SK-N-SH (cell line): ENCODE measurements around the gene ERC1. TPM values are rescaled to one million over a fixed set of nuclear protein-coding genes. Genes with fewer than 3 reads are reported as not detected.

Experiments used
- CTCF ChIA-PET: fragments of 300-600, 350-600 bp; formaldehyde crosslinking; extraction: SDS; loops from one replicate; lab custom pipeline; 2021; lab: Yijun Ruan, JAX
- POLR2A ChIA-PET: fragments of 350-600 bp; sonication (Branson Sonifier 250); formaldehyde crosslinking; extraction: SDS; loops from one replicate; lab custom pipeline; 2020; ENCODE audit warnings: antibody characterized with exemption, inconsistent platforms; lab: Yijun Ruan, JAX
- DNase-seq: peaks from one replicate; pipeline ENCODE4 v3.0.0; 2012
- H2AFZ ChIP-seq: fragments of 200-600 bp; sonication (generic); 2 replicates; pipeline ENCODE4 v1.8.1; 2016; ENCODE audit warnings: antibody characterized with exemption, mild to moderate bottlenecking, low read depth
- H3F3A ChIP-seq: fragments of 200-600 bp; sonication (generic); replicated peaks from 2 replicates; pipeline ENCODE3; 2016; ENCODE audit warnings: antibody characterized with exemption, mild to moderate bottlenecking; ENCODE audit not compliant: insufficient read depth
- H3K27ac ChIP-seq, 2 experiments: fragments of 200-500 bp in 1 of 2; fragments of 200-600 bp in 1 of 2; sonication (Bioruptor generic) in 1 of 2; sonication (generic), shearing (Covaris generic) in 1 of 2; 2 replicates each; pipeline versions ENCODE4 v1.5.1 to v1.6.1; 2014 to 2016; ENCODE audit warnings: low read depth in 2 of 2, inconsistent platforms in 1 of 2, low read length in 1 of 2, mild to moderate bottlenecking in 1 of 2, mixed read lengths in 1 of 2
- H3K27me3 ChIP-seq: fragments of 200-600 bp; sonication (generic), shearing (Covaris generic); 2 replicates; pipeline ENCODE4 v1.6.1; 2016; ENCODE audit warnings: mixed run types; ENCODE audit not compliant: insufficient read depth
- H3K36me3 ChIP-seq, 2 experiments: fragments of 200-500 bp in 1 of 2; fragments of 200-600 bp in 1 of 2; sonication (Bioruptor generic) in 1 of 2; sonication (generic) in 1 of 2; replicated peaks in 1 of 2; 2 replicates each; pipeline versions ENCODE3 to v1.5.1; 2014 to 2016; ENCODE audit warnings: low read length in 1 of 2, mild to moderate bottlenecking in 1 of 2; ENCODE audit not compliant: insufficient read depth in 2 of 2, control insufficient read depth in 1 of 2
- H3K4me1 ChIP-seq, 2 experiments: fragments of 200-500 bp in 1 of 2; fragments of 200-600 bp in 1 of 2; sonication (Bioruptor generic) in 1 of 2; sonication (generic), shearing (Covaris generic) in 1 of 2; 2 replicates each; pipeline versions ENCODE4 v1.5.1 to v1.6.1; 2014 to 2016; ENCODE audit warnings: low read depth in 1 of 2, low read length in 1 of 2, mixed run types in 1 of 2; ENCODE audit not compliant: insufficient read depth in 2 of 2, control insufficient read depth in 1 of 2
- H3K4me2 ChIP-seq: fragments of 200-600 bp; sonication (generic), shearing (Covaris generic); 2 replicates; pipeline ENCODE4 v1.6.1; 2017; ENCODE audit warnings: mixed run types
- H3K4me3 ChIP-seq, 2 experiments: fragments of 200-500 bp in 1 of 2; fragments of 200-600 bp in 1 of 2; sonication (Bioruptor generic) in 1 of 2; sonication (generic), shearing (Covaris generic) in 1 of 2; 2 replicates each; pipeline versions ENCODE4 v1.5.1 to v1.8.1; 2014 to 2016; ENCODE audit warnings: low read depth in 2 of 2, inconsistent platforms in 1 of 2, low read length in 1 of 2, mild to moderate bottlenecking in 1 of 2, mixed read lengths in 1 of 2, moderate library complexity in 1 of 2
- H3K79me2 ChIP-seq: fragments of 200-600 bp; sonication (generic); 2 replicates; pipeline ENCODE4 v1.8.1; 2017; ENCODE audit warnings: mild to moderate bottlenecking; ENCODE audit not compliant: insufficient read depth
- H3K9ac ChIP-seq: fragments of 200-600 bp; sonication (generic); 2 replicates; pipeline ENCODE4 v1.6.1; 2017; ENCODE audit warnings: mixed run types
- H3K9me2 ChIP-seq: fragments of 200-600 bp; sonication (generic); 2 replicates; pipeline ENCODE4 v1.6.1; 2017; ENCODE audit warnings: mixed run types
- H3K9me3 ChIP-seq: fragments of 200-600 bp; sonication (generic); 2 replicates; pipeline ENCODE4 v1.6.1; 2017; ENCODE audit warnings: mixed run types, mild to moderate bottlenecking, moderate library complexity
- H4K20me1 ChIP-seq: fragments of 200-600 bp; sonication (generic); 2 replicates; pipeline ENCODE4 v1.6.1; 2017; ENCODE audit warnings: mild to moderate bottlenecking, mixed run types; ENCODE audit not compliant: insufficient read depth
- CTCF ChIP-seq: fragments of 200-600 bp; sonication (generic); IDR thresholded peaks from 2 replicates; pipeline ENCODE4 v1.6.1; 2017; ENCODE audit warnings: antibody characterized with exemption, mild to moderate bottlenecking, moderate library complexity
- EP300 ChIP-seq, 2 experiments: IDR thresholded peaks; 2 replicates each; pipeline versions ENCODE4 v1.4.0 to v1.6.1; 2012; ENCODE audit warnings: borderline replicate concordance in 1 of 2, low read depth in 1 of 2, low read length in 1 of 2
- FOSL2 ChIP-seq: IDR thresholded peaks from 2 replicates; pipeline ENCODE4 v1.4.0; 2012; ENCODE audit warnings: low read depth, mild to moderate bottlenecking, moderate library complexity, borderline replicate concordance
- JUND ChIP-seq: IDR thresholded peaks from 2 replicates; pipeline ENCODE4 v1.4.0; 2012
- MAX ChIP-seq: IDR thresholded peaks from 2 replicates; pipeline ENCODE4 v1.4.0; 2012; ENCODE audit warnings: low read depth
- NFIC ChIP-seq: IDR thresholded peaks from 2 replicates; pipeline ENCODE4 v1.4.0; 2012; ENCODE audit warnings: borderline replicate concordance
- RCOR1 ChIP-seq: fragments of 150-350 bp; IDR thresholded peaks from 2 replicates; pipeline ENCODE4 v1.6.1; 2017; ENCODE audit warnings: antibody characterized with exemption, low read length
- RFX5 ChIP-seq: IDR thresholded peaks from 2 replicates; pipeline ENCODE4 v1.6.1; 2012; ENCODE audit warnings: mild to moderate bottlenecking, improper control_type of control experiment, low read length
- SIN3A ChIP-seq: IDR thresholded peaks from 2 replicates; pipeline ENCODE4 v1.6.1; 2012; ENCODE audit warnings: low read depth, mild to moderate bottlenecking, low read length, moderate library complexity, borderline replicate concordance
- TAF1 ChIP-seq: IDR thresholded peaks from 2 replicates; pipeline ENCODE4 v1.6.1; 2012; ENCODE audit warnings: low read depth, mild to moderate bottlenecking, low read length, moderate library complexity, borderline replicate concordance
- TEAD4 ChIP-seq: IDR thresholded peaks from 2 replicates; pipeline ENCODE4 v1.4.0; 2012; ENCODE audit warnings: mild to moderate bottlenecking, borderline replicate concordance; ENCODE audit not compliant: insufficient read depth
- USF1 ChIP-seq: IDR thresholded peaks from 2 replicates; pipeline ENCODE4 v1.4.0; 2012; ENCODE audit warnings: low read depth, borderline replicate concordance
- WGBS: methylation state at CpG from one replicate; pipeline ENCODE4 v1.1.6; 2017; ENCODE audit warnings: low lambda C conversion rate; 5-methylcytosine and 5-hydroxymethylcytosine counted together
- polyA plus RNA-seq, 3 experiments: library from polyadenylated mRNA; depleted of rRNA; stranded (reverse); fragments of >200 nt; gene quantifications; 2 replicates each; pipeline ENCODE4 v1.2.3, GENCODE V29; 2012
- TF ChIP-seq, protein P1 (sequence below): IDR thresholded peaks from 2 replicates; pipeline ENCODE4 v1.4.0; 2012; ENCODE audit warnings: low read depth, borderline replicate concordance
- TF ChIP-seq, protein P2 (sequence below): fragments of 150-350 bp; IDR thresholded peaks from 2 replicates; pipeline ENCODE4 v1.6.1; 2017; ENCODE audit warnings: antibody characterized with exemption, low read length, low read depth, borderline replicate concordance

Gene ERC1
- polyA plus RNA-seq, 1 of the 3 experiments (the other 2 are of a cell fraction), result 7.5 TPM

DNA sequence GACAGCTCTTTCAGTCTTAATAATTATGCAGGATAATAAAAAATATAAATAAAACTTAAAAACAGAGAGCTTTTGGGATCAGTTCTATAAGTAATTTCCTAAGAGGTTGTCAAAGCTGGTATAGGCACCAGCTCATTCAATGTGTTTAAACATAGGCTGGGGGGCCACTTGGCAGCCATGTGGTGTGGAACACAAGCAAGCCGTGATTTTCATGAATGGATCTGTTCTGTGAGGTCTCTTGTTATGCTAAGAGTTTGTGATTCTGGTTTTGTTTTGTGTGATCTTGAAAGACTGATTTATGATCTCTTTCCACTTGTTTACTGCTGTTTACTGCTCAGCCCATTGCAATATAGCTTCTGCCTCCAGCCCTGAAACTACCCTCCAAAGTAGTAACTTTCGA lies 362.4 kb downstream of the ERC1 start:
- CTCF ChIA-PET, result no interaction called here
- no peak overlapping the region for H2AFZ ChIP-seq

More for the DNA sequence above, 362.4 kb downstream of the ERC1 start:
- WGBS, result 95% methylated on average over 2 of the region's 2 CpGs
- Histone ChIP-seq H3K4me2 (no peak overlapping the region), H3K4me1 (peaks cover 8 to 22% of the 10 kb centered on the region in 2 experiments), H3K9ac (no peak overlapping the region), H4K20me1 (no peaks in the 10 kb centered on the region), H3K27ac (no peak overlapping the region), H3K9me2 (no peaks in the 10 kb centered on the region), H3F3A (peaks cover 30% of the 10 kb centered on the region), H3K9me3 (no peaks in the 10 kb centered on the region), H3K79me2 (no peaks in the 10 kb centered on the region; the same call in 1 of the 2 replicates)
- POLR2A ChIA-PET, result no interaction called here
- DNase-seq, result no peak
- TF ChIP-seq JUND (no peak), EP300 (IDR thresholded peaks at IDR 0.05; ENCODE audit: borderline replicate concordance in 1 of 2, low read depth in 1 of 2, low read length in 1 of 2) (no peak), USF1 (no peak), CTCF (no peak), SIN3A (no peak), RCOR1 (no peak), MAX (no peak), RFX5 (no peak), FOSL2 (no peak), TAF1 (no peak), TEAD4 (no peak), NFIC (no peak)
- TF ChIP-seq, protein P1, sequence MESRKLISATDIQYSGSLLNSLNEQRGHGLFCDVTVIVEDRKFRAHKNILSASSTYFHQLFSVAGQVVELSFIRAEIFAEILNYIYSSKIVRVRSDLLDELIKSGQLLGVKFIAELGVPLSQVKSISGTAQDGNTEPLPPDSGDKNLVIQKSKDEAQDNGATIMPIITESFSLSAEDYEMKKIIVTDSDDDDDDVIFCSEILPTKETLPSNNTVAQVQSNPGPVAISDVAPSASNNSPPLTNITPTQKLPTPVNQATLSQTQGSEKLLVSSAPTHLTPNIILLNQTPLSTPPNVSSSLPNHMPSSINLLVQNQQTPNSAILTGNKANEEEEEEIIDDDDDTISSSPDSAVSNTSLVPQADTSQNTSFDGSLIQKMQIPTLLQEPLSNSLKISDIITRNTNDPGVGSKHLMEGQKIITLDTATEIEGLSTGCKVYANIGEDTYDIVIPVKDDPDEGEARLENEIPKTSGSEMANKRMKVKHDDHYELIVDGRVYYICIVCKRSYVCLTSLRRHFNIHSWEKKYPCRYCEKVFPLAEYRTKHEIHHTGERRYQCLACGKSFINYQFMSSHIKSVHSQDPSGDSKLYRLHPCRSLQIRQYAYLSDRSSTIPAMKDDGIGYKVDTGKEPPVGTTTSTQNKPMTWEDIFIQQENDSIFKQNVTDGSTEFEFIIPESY, result no peak
- TF ChIP-seq, protein P2, sequence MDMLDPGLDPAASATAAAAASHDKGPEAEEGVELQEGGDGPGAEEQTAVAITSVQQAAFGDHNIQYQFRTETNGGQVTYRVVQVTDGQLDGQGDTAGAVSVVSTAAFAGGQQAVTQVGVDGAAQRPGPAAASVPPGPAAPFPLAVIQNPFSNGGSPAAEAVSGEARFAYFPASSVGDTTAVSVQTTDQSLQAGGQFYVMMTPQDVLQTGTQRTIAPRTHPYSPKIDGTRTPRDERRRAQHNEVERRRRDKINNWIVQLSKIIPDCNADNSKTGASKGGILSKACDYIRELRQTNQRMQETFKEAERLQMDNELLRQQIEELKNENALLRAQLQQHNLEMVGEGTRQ, result no peak
- TF ChIP-seq, all 33 proteins: peak for 0
- Histone ChIP-seq H3K27me3 (no peaks in the 10 kb centered on the region), H3K4me3 (no peak overlapping the region), H3K36me3 (no peaks in the 10 kb centered on the region)
